ENCODE data around the gene ILK.

The ILK gene

DNA sequence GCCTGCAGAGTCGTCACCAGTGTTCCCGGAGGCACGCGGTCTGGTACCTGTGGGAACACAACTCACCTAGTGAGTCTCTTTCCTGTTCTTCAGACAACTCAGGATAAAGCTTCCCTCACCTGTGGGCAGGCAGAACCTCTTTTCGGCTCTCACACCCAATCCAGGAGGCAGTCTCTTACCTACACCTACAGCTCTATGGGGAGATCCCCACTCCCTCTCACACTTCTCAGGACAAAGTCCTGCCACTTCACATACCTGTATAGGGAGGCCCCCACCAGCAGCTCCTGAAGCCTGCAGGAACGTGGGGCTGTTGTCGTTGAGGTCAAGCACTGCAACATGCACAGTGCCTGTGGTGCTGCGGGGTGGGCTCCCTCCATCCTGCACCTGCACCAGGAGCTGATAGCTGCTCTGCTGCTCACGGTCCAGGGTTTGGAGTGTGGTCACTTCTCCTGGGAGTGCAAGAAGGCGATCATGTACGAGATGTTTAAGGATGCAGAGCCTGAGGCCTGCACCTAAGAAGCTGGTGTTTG is 27.9 kb downstream of the ILK start:
- DNase-seq (ENCODE audit: extremely low spot score, insufficient read length, low read depth) (no peak), FAIRE-seq (no peak)

DNA sequence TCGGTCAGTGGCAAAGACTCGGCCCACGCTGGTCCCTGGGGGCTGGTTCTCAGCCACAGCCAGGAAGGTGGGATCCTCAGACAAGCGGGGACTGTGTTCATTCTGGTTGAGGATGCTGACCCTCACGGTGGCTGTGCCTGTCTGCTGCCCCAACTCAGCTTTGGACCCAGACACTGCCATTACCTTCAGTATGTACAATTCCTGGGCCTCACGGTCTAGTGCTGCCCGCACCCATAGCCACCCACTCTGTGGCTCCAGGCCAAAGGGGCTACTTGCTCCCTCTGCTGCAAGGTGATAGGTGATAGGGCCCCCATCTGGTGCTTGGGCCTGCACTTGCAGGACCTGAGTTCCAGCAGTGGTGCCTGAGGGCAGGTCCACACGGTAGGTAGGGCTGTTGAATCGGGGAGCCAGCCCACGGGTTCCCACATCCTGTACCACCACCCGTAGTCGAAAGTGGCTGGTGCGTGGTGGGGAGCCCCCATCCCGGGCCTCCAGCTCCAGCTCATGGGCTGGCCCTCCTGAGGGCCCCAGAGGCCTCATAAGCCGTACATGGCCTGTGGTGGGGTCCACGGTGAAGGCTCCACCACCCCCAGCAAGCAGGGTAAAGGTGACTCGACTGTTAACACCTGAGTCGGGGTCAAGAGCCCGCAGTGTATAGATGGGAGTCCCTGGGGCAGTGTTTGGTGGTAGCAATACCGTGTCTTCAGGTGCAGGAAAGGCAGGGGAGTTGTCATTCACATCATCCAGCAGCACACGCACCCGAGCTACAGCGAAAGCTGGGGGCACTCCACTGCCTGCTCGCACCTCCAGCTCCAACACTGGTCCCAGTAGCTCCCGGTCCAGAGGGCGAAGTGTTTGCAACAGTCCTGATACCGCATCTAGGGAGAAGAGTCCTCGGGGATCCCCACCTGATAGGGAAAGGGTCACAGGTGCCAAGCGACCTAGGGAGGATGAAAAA is 28.8 kb downstream of the ILK start:
- DNase-seq (ENCODE audit: extremely low spot score, insufficient read length, low read depth) (no peak), FAIRE-seq (no peak)

DNA sequence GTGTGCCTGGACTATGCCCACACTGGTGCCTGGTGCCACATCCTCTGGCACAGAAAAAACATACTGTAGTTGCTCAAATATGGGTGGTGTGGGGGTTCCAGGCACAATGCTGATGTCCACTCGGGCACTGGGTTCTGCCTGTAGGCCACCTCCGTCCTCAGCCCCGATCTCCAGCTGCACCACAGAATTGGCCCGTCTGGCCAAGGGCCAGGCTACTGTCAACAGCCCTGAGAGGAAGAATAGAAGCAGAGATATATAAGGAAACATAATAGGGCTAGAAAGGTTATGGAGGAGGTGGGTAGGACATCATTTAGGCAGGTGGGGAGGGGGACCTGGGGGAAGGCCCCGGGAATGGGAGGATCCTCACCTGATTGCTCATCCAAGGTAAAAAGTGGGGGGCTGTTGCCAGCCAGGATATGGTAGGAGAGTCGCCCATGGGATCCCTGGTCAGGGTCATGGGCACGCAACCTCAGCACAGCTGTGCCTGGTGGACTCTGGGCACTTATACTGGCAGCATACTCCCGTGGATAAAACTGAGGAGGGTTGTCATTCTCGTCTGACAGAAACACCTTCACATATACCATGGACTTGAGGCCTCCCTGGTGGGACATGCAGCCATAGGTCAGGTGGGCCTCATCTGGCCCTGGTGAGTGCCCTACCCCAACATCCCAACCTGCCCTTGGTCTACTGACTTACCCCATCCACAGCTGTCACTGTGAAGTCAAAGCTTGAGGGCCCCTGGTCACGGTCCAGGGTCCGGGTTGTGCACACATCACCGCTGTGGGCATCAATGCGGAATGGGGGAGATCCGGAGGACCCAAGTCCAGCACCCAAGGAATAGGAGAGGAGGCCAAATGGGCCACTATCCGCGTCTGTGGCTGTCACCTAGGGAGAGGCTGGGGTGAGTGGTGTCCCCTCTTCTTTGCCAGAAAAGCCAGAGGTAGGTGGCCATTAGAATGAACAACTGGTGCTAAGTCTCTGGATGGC is 30.1 kb downstream of the ILK start:
- no peak for DNase-seq (ENCODE audit: extremely low spot score, insufficient read length, low read depth)
- no peak for FAIRE-seq

DNA sequence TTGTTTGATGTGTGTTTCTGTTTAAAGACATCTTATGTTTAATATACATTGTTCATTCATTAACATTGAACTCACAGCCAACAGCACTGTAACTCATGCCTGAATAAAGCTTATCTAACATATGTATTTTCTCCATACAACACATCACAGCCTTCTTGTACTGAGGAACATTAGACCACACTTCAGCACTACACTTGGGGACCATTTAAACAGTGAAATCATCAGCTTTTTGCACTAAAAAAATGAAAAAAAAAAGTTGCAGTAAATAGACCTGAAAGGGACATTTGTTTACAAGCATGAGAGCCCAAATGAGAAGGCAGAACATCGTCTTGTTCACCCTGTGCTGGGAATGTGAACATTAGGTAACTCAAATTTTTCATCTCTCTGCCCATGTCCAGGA is 31.0 kb downstream of the ILK start:
- DNase-seq (ENCODE audit: extremely low spot score, insufficient read length, low read depth) (no peak), FAIRE-seq (no peak)

DNA sequence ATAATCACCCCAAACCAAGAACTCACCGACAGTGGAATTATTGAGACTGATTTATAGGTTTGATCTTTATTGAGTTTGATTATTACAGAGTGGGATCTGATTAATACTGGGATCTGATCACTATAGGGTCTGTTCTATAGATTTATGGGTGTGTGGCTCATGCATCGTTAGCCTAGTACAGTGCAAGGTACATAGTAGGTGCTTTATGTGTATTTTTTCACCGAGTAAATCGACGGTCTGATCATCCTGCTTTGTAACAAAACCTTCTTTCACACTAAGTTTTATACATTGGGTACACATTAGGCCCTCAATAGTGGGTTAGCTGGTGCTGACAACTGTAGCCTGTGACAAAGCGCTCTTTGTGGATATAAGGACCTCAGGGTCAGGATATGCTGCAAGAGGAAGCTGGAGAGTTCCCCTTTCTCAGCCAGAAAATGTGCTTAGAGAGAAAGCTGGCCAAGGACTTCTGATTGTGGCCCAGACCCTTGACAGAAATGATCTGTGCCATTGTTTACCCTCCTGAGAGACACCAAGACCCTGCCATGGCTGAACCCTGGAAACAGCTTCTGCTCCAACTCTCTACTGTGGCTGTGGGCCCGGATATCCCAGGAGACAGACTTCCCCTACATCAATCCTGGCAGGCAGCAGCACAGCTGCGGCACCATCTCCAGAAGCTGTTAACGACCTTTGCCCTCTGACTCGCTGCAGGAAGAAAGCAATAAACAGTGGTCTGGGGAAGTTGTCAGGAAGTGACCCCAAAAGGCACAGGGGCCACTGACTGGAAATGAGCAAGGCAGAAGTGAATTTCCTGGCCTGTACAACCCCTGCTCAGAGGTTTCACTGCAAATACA is 31.7 kb downstream of the ILK start:
- FAIRE-seq (no peak), DNase-seq (ENCODE audit: extremely low spot score, insufficient read length, low read depth) (no peak)

DNA sequence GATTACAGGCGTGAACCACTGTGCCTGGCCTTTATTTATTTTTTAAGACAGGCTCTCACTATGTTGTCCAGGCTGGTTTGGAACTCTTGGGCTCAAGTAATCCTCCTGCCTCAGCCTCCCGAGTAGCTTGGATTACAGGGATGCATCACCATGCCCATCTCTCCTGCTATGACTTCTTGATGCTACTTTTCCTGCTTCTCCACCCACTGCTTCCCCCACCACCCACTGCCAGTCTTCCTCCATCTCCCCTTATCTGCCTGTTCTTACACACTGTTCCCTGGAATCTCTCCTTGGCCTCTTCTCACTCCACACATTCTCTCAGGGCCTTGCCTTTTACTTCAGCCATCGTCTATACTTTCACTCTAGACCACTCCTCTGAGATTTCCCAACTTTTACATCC is 32.9 kb downstream of the ILK start:
- DNase-seq (ENCODE audit: extremely low spot score, insufficient read length, low read depth) (no peak), FAIRE-seq (no peak)

DNA sequence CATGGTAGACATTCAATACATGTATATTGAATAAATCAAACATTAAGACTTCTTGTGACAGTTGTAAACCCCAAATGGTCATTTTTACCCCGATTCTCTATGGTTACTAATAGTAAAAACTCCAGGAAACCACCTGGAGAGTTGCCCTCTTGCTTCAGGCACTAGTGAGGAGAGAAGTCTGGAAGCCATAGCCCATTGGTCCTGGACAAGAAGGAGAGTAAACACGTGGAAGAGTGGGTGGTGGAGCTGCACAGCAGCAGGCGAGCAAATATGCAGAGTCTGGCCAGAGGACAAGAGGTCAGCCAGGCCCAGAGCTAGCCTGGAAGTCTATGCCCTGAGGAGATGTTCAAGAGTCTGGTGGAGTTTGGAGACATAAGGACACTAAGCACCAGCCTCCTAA is 34.3 kb downstream of the ILK start:
- FAIRE-seq (no peak), DNase-seq (ENCODE audit: extremely low spot score, insufficient read length, low read depth) (no peak)

DNA sequence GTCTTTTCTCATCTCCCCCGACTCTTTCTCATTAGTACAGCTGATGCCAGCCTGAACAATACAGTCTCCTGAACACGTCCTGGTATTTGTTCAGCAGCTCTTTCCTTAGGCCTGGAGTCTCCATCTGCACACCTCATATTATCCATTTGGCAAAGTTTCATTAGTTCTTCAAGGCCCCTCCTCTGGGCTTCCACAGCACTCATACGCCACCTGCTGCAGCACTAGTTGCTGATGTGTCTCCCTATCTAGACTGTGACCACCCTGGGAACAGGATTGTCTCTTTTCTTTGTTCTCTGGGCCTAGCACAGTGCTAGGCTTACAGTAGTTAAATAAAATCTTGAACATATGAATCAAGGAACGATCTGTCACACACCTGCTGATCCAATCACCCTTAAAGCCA is 34.9 kb downstream of the ILK start:
- FAIRE-seq (no peak), DNase-seq (ENCODE audit: extremely low spot score, insufficient read length, low read depth) (no peak)

DNA sequence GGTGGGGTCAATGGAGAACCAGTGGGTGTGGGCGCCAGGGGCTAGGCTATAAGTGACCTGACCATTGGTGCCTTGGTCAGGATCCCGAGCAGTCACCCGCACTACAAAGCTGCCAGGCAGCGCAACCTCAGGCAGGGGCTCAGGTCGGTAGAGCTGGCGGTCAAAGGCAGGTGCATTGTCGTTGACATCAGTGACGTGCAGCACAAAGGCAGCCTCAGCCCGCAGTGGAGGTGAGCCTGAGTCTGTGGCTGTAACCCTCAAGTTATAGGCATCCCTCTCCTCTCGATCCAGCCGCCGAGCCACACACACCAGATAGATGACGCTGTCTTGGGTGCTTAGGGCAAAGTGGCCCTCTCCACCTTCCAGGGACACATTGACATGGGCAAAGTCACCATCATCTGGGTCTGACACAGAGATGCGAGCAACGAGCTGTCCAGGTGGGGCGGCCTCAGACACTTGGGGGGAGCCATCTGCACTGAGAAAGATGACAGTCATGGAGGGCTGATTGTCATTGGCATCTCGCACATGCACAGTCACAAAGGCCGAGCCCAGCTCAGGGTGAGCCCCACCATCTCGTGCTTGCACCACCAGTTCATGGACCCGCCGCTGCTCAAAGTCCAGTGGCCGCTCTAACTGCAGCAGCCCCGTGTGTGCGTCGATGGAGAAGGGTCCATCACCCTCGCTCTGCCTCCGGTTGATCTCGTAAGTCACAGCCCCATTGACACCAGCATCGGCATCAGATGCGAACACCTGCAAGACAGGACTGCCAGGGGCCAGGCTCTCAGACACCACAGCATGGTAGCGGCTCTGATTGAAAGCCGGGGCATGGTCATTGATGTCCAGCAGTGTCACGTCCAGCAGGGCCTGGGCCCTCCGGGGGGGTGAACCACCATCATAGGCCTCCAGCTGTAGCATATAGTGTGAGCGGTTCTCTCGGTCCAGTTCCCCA is 36.7 kb downstream of the ILK start:
- DNase-seq (ENCODE audit: extremely low spot score, insufficient read length, low read depth): no peak
- no peak for FAIRE-seq

DNA sequence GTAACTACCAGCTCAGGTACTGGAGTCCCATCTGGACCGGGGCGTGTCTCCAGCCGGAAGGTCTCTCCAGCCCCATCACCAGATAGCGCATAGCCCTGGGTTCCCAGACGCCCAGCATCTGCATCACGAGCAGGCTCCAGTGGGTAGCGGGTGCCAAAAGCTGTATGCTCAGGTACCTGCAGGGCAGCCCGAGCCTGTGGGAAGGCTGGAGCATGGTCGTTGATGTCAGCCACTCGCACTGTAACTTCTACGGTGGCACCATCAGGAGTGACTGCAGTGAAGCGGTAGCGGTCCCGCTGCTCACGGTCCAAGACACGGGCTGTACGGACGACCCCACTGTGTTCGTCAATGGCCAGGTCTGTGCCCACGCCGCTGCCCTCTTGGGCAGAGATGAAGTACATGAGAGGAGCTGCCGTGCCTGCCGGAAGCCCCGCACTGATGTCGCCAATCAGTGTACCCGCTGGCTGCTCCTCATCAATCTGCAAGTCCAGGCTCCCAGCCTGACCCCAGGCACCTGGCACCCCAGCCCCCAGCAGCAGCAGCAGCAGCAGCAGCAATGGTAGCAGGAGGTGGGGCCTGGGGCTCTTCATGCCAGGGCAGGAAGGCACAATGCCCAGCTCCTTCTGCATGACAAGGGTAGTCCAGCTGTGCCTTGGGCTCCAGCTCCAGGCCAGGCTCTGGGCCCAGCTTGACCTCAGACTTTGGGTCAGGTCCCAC is 37.6 kb downstream of the ILK start:
- DNase-seq (ENCODE audit: extremely low spot score, insufficient read length, low read depth) (no peak), FAIRE-seq (no peak)

DNA sequence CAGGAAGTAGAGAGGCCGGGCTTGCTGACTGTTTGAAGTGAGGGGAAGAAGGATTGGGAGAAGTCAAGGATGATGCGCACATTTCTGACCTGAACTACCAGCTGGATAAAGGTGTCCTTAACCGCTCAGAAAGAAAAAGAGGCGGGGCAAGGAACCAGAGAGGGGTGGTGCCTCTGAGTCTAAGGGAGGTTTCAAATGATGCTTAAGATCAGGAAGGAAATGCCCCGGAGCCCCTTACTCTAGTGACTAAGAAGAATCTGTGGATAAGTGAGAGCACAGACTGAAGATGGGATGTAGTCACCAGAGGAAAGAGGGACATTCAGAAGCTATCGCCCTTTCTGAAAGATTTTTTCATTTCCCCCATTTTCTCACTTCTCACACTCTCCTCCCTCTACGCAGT is 39.4 kb downstream of the ILK start:
- no peak for DNase-seq (ENCODE audit: extremely low spot score, insufficient read length, low read depth)
- FAIRE-seq: no peak

DNA sequence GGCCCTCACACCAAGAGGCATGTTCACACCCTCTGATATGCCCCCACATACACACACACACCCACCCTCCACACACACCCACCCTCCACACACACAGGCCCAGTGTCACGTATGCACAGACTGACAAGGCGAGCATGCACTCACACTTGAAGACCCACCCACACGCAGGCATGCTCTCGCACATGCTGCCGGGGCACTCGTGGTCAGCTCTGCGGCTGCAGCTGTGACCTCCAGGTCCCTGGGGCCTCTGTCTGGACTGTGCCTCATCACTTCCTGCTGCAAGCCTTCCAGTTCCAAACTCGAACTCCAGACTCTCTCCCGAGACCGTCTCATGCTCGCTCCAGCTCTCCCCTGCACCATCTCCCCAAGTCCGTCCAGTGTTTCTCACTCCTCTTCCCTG is 42.5 kb downstream of the ILK start:
- DNase-seq (ENCODE audit: extremely low spot score, insufficient read length, low read depth): no peak
- FAIRE-seq: no peak

DNA sequence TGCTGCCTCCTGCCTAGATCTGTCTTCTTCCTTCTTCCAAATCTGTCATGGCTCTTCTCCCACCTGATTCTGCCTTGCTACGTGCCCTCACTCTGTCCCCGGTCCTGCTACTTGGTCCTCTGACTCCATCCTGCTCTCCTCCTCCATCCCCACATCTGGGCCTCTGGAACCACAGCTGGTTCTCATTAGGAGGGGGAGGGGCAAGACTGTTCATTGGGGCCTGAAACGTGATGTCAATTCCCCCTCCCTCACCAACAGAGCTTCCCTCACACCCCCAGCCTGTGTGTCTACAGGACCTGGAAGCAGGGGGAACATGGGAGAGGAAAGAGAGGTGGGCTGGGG is 43.0 kb downstream of the ILK start:
- FAIRE-seq (no peak), DNase-seq (ENCODE audit: extremely low spot score, insufficient read length, low read depth) (no peak)

DNA sequence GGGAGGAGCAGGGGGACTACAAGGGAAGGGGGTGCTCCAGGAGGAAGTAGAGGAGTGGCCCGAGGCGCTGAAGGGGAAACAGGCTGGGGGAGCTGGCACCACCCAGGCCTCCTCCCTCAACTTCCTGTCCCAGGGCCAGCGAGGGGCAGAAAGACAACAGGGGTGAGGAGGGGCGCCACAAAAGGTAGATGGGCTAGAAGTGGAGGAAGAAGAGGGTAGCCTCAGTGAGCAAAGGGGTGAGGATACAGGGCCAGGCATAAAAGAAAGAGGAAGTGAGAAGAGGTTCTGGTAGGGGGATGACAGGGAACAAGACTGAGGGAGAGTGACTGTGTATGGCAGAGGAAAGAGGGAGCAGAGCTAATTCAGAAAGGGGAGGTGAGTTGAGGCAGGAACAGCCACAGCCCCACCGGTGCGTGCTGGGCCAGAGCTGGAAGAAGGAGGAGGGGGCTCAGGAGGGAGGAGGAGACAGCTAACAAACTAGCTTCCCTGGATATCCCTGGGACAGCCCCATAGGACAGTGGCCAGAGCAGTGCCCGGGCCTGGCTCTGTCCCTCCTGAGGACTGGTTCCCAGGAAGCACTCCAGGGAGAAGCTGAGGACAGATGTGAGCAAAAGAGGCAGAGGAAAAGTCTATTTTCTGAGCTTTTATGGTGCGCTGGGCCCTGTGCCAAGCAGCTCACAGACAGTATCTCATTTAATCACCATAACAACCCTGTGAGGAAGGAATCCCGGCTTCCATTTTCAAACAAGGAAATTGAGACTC is 43.5 kb downstream of the ILK start:
- DNase-seq (ENCODE audit: extremely low spot score, insufficient read length, low read depth): peak; percentile 47
- FAIRE-seq: peak; percentile 69

DNA sequence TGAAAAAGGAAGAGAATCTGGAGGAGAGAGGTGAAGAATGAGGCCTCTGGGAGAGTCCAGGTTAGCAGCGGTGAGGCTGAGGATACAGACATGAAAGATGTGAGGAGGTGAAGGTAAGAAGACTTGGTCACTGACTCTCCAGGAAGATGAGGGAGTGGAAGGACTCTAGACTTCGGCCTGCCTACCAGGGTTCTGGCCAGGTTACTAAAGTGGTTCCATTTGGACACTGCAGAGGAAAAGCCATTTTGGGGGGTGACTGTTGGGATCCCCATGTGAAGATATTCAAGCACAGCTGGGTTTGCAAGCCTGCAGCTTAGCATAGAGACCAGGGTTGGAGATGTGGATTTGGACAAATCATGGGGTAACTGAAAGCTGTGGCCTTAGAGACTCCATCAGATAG is 44.3 kb downstream of the ILK start:
- no peak for FAIRE-seq
- DNase-seq (ENCODE audit: extremely low spot score, insufficient read length, low read depth): no peak

DNA sequence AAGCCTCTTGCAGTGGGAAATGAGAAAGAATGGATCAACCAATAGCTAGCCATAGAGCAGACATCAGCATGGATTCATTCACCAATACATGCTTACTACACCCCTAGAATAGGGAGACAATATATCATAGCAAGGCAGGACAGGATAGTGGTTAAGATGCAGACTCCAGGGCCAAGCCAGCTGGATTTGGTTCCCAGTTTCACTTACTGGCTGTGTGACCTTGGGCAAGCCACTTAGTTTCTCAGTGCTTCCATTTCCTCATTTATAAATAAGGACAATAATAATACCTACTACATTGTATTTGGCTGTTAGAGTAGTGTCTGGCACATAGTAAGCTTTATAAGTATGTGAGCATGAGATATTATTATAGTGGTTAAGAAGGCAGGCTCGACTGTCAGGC is 44.9 kb downstream of the ILK start:
- no peak for FAIRE-seq

DNA sequence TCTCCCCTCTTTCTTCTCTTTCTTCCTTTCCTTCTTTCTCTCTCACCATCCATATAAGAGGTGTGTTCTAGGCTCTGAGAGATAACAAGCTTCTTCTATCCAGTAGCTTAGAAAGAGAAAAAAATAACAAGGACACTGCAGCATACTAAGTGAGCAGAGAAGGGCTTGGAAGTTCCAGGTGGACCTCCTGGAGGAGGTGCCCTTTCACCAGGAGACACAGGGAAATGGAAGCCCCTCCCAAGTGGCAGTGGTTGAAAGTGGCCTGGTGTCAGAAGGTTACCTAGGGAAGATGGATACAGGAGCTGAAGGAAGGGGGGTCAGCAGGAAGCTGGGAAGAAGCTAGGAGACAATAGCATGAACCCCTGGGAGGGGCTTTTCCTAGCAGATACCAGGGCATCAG is 46.5 kb downstream of the ILK start:
- DNase-seq (ENCODE audit: extremely low spot score, insufficient read length, low read depth) (no peak), FAIRE-seq (no peak)

More for the DNA sequence above, 44.9 kb downstream of the ILK start:
- DNase-seq (ENCODE audit: extremely low spot score, insufficient read length, low read depth): no peak

Data from GM18507 (cell line).